Measurements from ENCODE around the gene KRT16.

GRCh38 chr17:41571561-41572434 lies 40.8 kb downstream of the KRT16 start, which contains the start of gene KRT9:
- TF ChIP-seq CTCF (IDR thresholded peaks at IDR 0.05) (no peak), POLR2A (IDR thresholded peaks at IDR 0.05) (no peak)
